Measurements from ENCODE around the gene MIGA2.

DNA sequence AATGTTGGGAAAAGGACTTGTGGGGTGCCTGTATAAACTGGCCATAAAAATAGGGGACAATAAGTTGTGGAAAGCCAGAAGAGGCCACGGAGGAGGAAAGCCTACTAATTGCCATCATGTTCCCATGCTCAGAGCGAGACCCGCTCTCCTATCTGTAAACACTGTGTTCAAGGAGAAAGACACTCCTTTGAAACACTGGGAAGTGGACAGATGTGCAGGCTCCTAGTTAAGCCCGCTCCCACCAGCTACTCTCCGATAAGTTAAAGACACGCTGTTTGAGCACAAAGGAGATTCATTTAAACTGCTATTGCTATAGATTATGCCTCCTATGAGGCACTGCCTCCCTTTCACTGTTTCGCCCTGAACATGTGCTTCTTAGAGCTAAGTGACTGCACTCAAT, 64.9 kb downstream of the MIGA2 start:
- TF ChIP-seq, protein P1, sequence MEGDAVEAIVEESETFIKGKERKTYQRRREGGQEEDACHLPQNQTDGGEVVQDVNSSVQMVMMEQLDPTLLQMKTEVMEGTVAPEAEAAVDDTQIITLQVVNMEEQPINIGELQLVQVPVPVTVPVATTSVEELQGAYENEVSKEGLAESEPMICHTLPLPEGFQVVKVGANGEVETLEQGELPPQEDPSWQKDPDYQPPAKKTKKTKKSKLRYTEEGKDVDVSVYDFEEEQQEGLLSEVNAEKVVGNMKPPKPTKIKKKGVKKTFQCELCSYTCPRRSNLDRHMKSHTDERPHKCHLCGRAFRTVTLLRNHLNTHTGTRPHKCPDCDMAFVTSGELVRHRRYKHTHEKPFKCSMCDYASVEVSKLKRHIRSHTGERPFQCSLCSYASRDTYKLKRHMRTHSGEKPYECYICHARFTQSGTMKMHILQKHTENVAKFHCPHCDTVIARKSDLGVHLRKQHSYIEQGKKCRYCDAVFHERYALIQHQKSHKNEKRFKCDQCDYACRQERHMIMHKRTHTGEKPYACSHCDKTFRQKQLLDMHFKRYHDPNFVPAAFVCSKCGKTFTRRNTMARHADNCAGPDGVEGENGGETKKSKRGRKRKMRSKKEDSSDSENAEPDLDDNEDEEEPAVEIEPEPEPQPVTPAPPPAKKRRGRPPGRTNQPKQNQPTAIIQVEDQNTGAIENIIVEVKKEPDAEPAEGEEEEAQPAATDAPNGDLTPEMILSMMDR (IDR thresholded peaks at IDR 0.05; ENCODE audit: insufficient read depth, low read depth, low read length) = no peak
- TF ChIP-seq EZH2 (IDR thresholded peaks at IDR 0.05; ENCODE audit: insufficient read depth, low read length) = no peak

Measured in astrocyte (in vitro differentiated cells and primary cell).